GM19025 (cell line): ENCODE measurements around the gene MBOAT2.
"Not testable (repeated sequence)": the region's sequence is repeated elsewhere in the genome, so short reads cannot be mapped to it uniquely, and the experiment has no call there.

ENCODE experiments used
- ATAC-seq: cut with Tn5 transposase; IDR thresholded peaks from one replicate; pipeline ENCODE4 v1.9.1; 2021; ENCODE audit warnings: mild to moderate bottlenecking, low read depth, moderate library complexity; ENCODE audit not compliant: unreplicated experiment

Gene MBOAT2

GRCh38 chr2:8994386-8994785, 9.1 kb downstream of the MBOAT2 start:
- no peak for ATAC-seq

DNA sequence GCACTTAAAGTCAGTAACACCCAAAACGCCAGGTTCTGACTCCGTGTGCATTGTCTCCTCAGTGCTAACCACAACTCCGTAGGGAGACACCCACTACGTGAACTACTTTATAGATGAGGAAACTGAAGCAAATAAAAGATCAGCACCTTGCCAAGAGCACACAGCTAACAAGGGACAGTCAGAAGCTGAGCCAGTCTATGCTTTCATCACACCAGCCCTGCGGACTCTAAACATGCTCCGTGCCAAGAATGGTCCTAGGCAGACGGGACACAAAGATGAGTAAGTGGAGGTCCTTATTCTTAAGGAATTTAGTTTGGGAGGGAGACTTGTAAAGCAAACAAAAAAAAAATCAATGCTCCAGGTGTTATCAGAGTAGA, 9.6 kb downstream of the MBOAT2 start:
- ATAC-seq = no peak

- no peak for ATAC-seq
These were observed 10.1 kb downstream of the MBOAT2 start for GRCh38 chr2:8993196-8993901.

GRCh38 chr2:8992643-8993042, 10.8 kb downstream of the MBOAT2 start:
- no peak for ATAC-seq

GRCh38 chr2:8989536-8990079, 13.9 kb downstream of the MBOAT2 start:
- no peak for ATAC-seq

- ATAC-seq = no peak
These were observed 16.1 kb downstream of the MBOAT2 start for GRCh38 chr2:8987410-8987809.

DNA sequence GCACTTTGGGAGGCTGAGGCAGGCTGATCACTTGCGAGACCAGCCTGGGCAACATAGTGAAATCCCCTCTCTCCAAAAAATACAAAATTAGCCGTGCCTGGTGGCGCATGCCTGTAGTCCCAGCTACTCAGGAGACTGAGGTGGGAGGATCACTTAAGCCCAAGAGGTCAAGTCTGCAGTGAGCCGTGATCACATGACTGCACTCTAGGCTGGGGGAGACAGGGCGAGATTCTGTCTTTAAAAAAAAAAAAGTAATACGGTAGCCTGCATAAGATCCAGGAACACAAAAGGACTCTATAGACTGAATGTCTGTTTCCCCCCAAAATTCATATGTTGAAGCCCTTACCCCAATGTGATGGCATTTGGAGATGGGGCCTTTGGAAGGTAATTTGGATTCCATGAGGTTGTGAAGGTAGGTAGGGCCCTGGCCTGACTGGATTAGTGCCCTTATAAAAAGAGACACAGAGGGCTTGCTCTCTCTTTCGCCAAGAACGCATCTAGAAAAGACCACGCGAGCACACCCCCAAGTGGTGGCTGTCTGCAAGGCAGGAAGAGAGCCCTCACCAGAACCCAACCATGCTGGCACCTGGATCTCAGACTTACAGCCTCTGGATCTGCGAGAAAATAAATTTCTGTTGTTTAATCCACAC, 17.0 kb downstream of the MBOAT2 start:
- no peak for ATAC-seq

- no peak for ATAC-seq
These were observed 17.7 kb downstream of the MBOAT2 start for GRCh38 chr2:8985561-8986326.

- no peak for ATAC-seq
These were observed 18.6 kb downstream of the MBOAT2 start for GRCh38 chr2:8984855-8985254.

DNA sequence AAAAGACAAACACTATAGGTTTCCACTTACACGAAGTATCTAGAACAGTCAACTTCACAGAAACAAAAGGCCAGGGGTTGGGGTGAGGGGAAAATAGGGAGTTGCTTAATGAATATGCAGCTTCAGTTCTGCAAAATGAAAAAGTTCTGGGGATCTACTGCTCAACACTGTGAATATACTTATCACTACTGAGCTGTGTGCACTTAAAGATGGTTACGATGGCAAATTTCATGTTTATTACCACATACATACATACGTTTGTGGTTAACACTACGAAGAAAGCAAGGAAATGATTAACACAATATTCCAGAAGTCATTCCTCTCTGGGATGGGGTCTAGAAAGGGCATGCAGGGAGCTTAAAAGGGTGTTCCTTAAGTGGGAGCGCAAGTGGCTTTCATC, 19.3 kb downstream of the MBOAT2 start:
- no peak for ATAC-seq

DNA sequence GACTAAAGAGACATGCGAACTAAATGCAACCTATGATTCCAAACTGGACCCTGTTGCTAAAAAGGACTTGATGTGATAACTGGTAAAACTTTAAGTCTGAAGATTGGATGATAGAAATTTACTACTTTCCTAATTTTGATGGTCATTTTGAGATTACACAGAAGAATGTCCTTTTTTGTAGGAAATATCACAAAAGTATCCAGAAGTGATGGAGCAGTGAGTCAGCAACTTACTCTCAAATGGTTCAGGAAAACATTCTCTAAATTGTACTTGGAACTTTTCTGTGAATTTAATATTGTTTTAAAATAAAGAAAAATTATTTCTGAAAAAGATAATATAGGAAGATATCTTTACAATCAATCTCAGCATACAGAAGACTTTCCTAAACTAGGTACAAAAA, 19.9 kb downstream of the MBOAT2 start:
- ATAC-seq = no peak

DNA sequence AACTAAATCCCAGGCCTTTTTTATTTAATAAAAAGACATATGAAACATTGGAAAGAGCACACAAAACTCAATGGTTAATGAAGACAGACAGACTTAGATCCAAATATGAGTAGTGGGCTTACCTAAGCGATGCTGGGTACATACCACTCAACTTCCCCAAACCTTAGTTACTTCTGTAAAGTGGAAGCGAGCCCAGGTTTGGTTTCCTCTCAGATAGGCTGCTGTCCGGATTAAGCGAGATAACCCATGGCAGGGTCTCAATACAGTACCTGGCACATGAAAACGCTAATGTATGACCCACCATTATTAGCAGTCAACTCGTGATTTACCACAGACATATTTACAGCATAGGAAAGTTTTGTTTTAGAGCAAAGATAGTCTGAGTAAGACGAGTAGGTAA, 21.6 kb downstream of the MBOAT2 start:
- no peak for ATAC-seq

DNA sequence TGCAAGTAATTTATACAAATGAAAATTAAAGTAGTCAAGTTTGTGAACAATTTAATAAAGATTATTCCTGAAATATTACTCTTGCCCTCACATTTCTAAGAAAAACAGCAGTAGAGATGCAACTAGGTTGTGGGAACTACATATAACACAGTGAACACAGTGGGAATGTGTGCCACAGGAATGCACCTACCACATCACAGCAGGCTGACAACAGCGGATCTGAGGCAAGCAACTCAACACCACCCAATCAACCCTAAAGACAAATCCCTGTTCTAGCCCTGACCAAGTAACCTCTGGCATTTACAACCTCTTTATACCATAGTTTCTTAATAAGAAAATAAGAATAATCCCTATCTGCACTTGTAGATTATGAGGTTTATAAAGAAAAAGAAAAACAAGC, 23.4 kb downstream of the MBOAT2 start:
- no peak for ATAC-seq

- no peak for ATAC-seq
These were observed 25.7 kb downstream of the MBOAT2 start for GRCh38 chr2:8977758-8978157.

- no peak for ATAC-seq
These were observed 26.8 kb downstream of the MBOAT2 start for GRCh38 chr2:8976442-8977259.

- ATAC-seq = no peak
These were observed 29.5 kb downstream of the MBOAT2 start for GRCh38 chr2:8974016-8974415.

DNA sequence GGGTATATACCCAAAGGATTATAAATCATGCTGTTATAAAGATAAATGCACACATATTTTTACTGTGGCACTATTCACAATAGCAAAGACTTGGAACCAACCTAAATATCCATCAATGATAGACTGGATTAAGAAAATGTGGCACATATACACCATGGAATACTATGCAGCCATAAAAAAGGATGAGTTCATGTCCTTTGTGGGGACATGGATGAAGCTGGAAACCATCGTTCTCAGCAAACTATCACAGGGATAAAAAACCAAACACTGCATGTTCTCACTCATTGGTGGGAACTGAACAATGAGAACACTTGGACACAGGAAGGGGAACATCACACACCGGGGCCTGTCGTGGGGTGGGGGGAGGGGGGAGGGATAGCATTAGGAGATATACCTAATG, 30.5 kb downstream of the MBOAT2 start:
- ATAC-seq = not testable (repeated sequence)

DNA sequence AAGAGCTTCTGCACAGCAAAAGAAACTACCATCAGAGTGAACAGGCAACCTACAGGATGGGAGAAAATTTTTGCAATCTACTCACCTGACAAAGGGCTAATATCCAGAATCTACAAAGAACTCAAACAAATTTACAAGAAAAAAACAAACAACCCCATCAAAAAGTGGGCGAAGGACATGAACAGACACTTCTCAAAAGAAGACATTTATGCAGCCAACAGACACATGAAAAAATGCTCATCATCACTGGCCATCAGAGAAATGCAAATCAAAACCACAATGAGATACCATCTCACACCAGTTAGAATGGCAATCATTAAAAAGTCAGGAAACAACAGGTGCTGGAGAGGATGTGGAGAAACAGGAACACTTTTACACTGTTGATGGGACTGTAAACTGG, 30.9 kb downstream of the MBOAT2 start:
- ATAC-seq = not testable (repeated sequence)

DNA sequence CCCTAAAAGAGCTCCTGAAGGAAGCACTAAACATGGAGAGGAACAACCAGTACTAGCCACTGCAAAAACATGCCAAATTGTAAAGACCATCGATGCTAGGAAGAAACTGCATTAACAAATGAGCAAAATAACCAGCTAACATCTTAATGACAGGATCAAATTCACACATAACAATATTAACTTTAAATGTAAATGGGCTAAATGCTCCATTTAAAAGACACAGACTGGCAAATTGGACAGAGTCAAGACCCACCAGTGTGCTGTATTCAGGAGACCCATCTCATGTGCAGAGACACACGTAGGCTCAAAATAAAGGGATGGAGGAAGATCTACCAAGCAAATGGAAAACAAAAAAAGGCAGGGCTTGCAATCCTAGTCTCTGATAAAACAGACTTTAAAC, 34.1 kb downstream of the MBOAT2 start:
- ATAC-seq = not testable (repeated sequence)

- ATAC-seq = no peak
These were observed 37.2 kb downstream of the MBOAT2 start for GRCh38 chr2:8966123-8966908.
